Measurements from ENCODE around the gene ASH1L.

Gene ASH1L

GRCh38 chr1:155320252-155320651 lies 242.4 kb downstream of the ASH1L start:
- ATAC-seq, result no peak
- TF ChIP-seq ZNF70 (CRISPR knock-in tag; IDR thresholded peaks at IDR 0.05), result no peak
- no peak for TF ChIP-seq CSRNP3 (CRISPR knock-in tag; IDR thresholded peaks at IDR 0.05)
- TF ChIP-seq ZNF8 (CRISPR knock-in tag; IDR thresholded peaks at IDR 0.05), result no peak
- no peak for TF ChIP-seq CREB5 (CRISPR knock-in tag; IDR thresholded peaks at IDR 0.05; ENCODE audit: low read depth)
- no peak for TF ChIP-seq GLIS3 (CRISPR knock-in tag; IDR thresholded peaks at IDR 0.05)

GRCh38 chr1:155319536-155319935 lies 243.1 kb downstream of the ASH1L start:
- TF ChIP-seq ZFP3 (CRISPR knock-in tag; IDR thresholded peaks at IDR 0.05), result no peak
- no peak for TF ChIP-seq RARB (CRISPR knock-in tag; IDR thresholded peaks at IDR 0.05)
- TF ChIP-seq ZFP30 (CRISPR knock-in tag; IDR thresholded peaks at IDR 0.05), result no peak
- no peak for TF ChIP-seq TCF4 (CRISPR knock-in tag; IDR thresholded peaks at IDR 0.05; ENCODE audit: borderline replicate concordance)
- no peak for TF ChIP-seq ISL1 (CRISPR knock-in tag; IDR thresholded peaks at IDR 0.05)
- ATAC-seq, result no peak

GRCh38 chr1:155318082-155318481 lies 244.5 kb downstream of the ASH1L start:
- TF ChIP-seq ZNF565 (CRISPR knock-in tag; conservative IDR thresholded peaks at IDR 0.05; ENCODE audit: low read depth) (no peak), ESRRG (CRISPR knock-in tag; IDR thresholded peaks at IDR 0.05) (no peak), OSR1 (CRISPR knock-in tag; IDR thresholded peaks at IDR 0.05) (no peak), PPARA (CRISPR knock-in tag; IDR thresholded peaks at IDR 0.05; ENCODE audit: borderline replicate concordance) (no peak), ZNF70 (CRISPR knock-in tag; IDR thresholded peaks at IDR 0.05) (no peak), CREB5 (CRISPR knock-in tag; IDR thresholded peaks at IDR 0.05; ENCODE audit: low read depth) (no peak), ZNF8 (CRISPR knock-in tag; IDR thresholded peaks at IDR 0.05) (no peak), ZC3H10 (CRISPR knock-in tag; IDR thresholded peaks at IDR 0.05) (no peak)
- ATAC-seq, result no peak

- ATAC-seq, result no peak
- TF ChIP-seq TSHZ2 (CRISPR knock-in tag; IDR thresholded peaks at IDR 0.05) (no peak), RARB (CRISPR knock-in tag; IDR thresholded peaks at IDR 0.05) (no peak), TOX (CRISPR knock-in tag; IDR thresholded peaks at IDR 0.05; ENCODE audit: borderline replicate concordance) (no peak), ZNF70 (CRISPR knock-in tag; IDR thresholded peaks at IDR 0.05) (no peak), ZNF8 (CRISPR knock-in tag; IDR thresholded peaks at IDR 0.05) (no peak), POU6F1 (CRISPR knock-in tag; IDR thresholded peaks at IDR 0.05; ENCODE audit: borderline replicate concordance, low read depth) (no peak), ZFP30 (CRISPR knock-in tag; IDR thresholded peaks at IDR 0.05) (no peak), ARNTL (CRISPR knock-in tag; IDR thresholded peaks at IDR 0.05; ENCODE audit: borderline replicate concordance, low read depth) (no peak), OSR1 (CRISPR knock-in tag; IDR thresholded peaks at IDR 0.05) (no peak), PPARA (CRISPR knock-in tag; IDR thresholded peaks at IDR 0.05; ENCODE audit: borderline replicate concordance) (no peak)
These were observed 245.7 kb downstream of the ASH1L start for GRCh38 chr1:155316922-155317321.

Data from SK-N-SH treated with all-trans-retinoic acid at 6 μM for 48 hours (cell line).